ENCODE results near the gene TRIO. TPM values are rescaled to one million over a fixed set of nuclear protein-coding genes. Genes with fewer than 3 reads are reported as not detected.

The TRIO gene
- total and polyA plus RNA-seq, 12 donors: 26.2 to 85.2 (median 61.9) TPM

- ATAC-seq (peak; percentile 66 to 91 (median 88)), DNase-seq (peak; percentile 55 to 64)
- peaks cover 0 to 2% (median 0%) of the 10 kb centered on the region in 11 donors for H3K9me3 ChIP-seq
- H3K4me3 ChIP-seq: peak overlapping the region in 5 of 10 donors; percentile 6 to 33 (median 13)
- no peaks in the 10 kb centered on the region for H3K27me3 ChIP-seq
- no peaks in the 10 kb centered on the region for H3K36me3 ChIP-seq
- 35 to 41% methylated on average over 16 of the region's 16 CpGs for WGBS, 2 donors
- TF ChIP-seq, protein P1, sequence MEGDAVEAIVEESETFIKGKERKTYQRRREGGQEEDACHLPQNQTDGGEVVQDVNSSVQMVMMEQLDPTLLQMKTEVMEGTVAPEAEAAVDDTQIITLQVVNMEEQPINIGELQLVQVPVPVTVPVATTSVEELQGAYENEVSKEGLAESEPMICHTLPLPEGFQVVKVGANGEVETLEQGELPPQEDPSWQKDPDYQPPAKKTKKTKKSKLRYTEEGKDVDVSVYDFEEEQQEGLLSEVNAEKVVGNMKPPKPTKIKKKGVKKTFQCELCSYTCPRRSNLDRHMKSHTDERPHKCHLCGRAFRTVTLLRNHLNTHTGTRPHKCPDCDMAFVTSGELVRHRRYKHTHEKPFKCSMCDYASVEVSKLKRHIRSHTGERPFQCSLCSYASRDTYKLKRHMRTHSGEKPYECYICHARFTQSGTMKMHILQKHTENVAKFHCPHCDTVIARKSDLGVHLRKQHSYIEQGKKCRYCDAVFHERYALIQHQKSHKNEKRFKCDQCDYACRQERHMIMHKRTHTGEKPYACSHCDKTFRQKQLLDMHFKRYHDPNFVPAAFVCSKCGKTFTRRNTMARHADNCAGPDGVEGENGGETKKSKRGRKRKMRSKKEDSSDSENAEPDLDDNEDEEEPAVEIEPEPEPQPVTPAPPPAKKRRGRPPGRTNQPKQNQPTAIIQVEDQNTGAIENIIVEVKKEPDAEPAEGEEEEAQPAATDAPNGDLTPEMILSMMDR (IDR thresholded peaks at IDR 0.05): no peak
- peak overlapping the region; percentile 39 to 75 (median 66) for H3K27ac ChIP-seq
- H3K4me1 ChIP-seq: peaks cover 12 to 91% (median 69%) of the 10 kb centered on the region in 9 donors
- intact Hi-C loops (cut with DNase I): loop anchor here in 2 of 10 donors (5.0 to 10.0 kb wide), 2 partner anchors 45 to 98 kb away; no protein-coding TSS in a partner anchor
Measured at GRCh38 chr5:14250084-14250695, 107.0 kb downstream of the TRIO start.

- TF ChIP-seq, protein P1 (IDR thresholded peaks at IDR 0.05): no peak
- intact Hi-C loops (cut with DNase I): loop anchor here in 2 of 10 donors (5.0 to 10.0 kb wide), 2 partner anchors 46 to 99 kb away; no protein-coding TSS in a partner anchor
- 68 to 76% methylated on average over 11 of the region's 11 CpGs for WGBS, 2 donors
Measured at GRCh38 chr5:14250748-14251701, 107.9 kb downstream of the TRIO start.

DNA sequence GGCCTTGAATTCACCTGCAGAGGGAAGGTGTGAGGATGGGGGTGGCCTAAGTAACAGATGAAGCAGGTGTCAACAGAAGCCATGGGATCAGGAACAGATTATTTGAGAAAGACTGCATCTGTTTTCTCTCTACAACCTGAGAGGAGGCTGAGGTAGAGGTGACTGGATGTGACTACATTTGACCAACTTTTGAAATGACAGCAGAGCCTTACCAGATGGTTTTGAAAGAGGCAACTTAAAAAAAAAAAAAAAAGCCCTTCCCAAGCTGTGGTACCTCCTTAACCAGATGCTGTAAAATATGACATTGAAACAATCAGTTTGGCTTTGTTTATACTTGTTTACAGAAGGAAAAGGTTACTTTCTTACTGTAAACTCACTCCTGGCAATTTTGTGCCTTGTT, 108.6 kb downstream of the TRIO start:
- no peaks in the 10 kb centered on the region for H3K36me3 ChIP-seq
- H3K9me3 ChIP-seq: peaks cover 0 to 18% (median 0%) of the 10 kb centered on the region in 11 donors
- intact Hi-C loops (cut with DNase I): loop anchor here in 2 of 10 donors (5.0 to 10.0 kb wide), 2 partner anchors 47 to 99 kb away; no protein-coding TSS in a partner anchor
- H3K4me1 ChIP-seq: peaks cover 12 to 91% (median 62%) of the 10 kb centered on the region in 9 donors
- H3K27me3 ChIP-seq: no peaks in the 10 kb centered on the region
- TF ChIP-seq, protein P1 (IDR thresholded peaks at IDR 0.05): no peak
- peak overlapping the region in 7 of 10 donors; percentile 12 to 75 (median 67) for H3K27ac ChIP-seq
- no peak overlapping the region for H3K4me3 ChIP-seq
- DNase-seq: no peak
- ATAC-seq: no peak

More at GRCh38 chr5:14250748-14251701, 107.9 kb downstream of the TRIO start:
- H3K9me3 ChIP-seq: peaks cover 0 to 11% (median 0%) of the 10 kb centered on the region in 11 donors
- peak overlapping the region; percentile 39 to 75 (median 66) for H3K27ac ChIP-seq
- H3K4me1 ChIP-seq: peaks cover 12 to 91% (median 70%) of the 10 kb centered on the region in 9 donors
- ATAC-seq: peak in 5 of 8 donors; percentile 30 to 77 (median 65)
- H3K4me3 ChIP-seq: peak overlapping the region in 1 of 10 donors; percentile 12
- no peaks in the 10 kb centered on the region for H3K27me3 ChIP-seq
- H3K36me3 ChIP-seq: no peaks in the 10 kb centered on the region
- DNase-seq: no peak

DNA sequence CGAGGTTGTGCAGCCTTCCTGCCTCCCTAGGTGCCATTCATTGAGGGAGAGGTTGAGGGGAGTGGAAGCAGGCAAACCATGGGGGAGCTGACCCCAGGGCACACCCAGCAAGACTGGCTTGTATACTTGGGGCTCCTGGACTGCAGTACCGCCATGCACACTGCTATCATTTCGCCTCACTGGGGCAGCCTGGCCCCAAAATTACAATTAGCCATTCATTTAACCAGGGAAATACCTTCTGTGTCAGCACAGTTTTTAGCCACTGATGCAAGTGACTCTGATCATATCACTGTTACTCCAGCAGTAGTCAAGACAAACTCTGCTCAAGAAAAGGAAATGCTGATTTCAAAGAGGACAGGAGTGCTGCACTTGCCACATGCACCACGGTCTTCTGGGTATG, 109.7 kb downstream of the TRIO start:
- no peak for DNase-seq
- WGBS, 2 donors: 85 to 91% methylated on average over 4 of the region's 4 CpGs
- Histone ChIP-seq H3K4me3 (no peak overlapping the region), H3K27me3 (no peaks in the 10 kb centered on the region), H3K4me1 (peaks cover 12 to 95% (median 70%) of the 10 kb centered on the region in 9 donors), H3K27ac (peak overlapping the region in 3 of 10 donors; percentile 17 to 70 (median 67)), H3K9me3 (peaks cover 0 to 18% (median 0%) of the 10 kb centered on the region in 11 donors), H3K36me3 (no peaks in the 10 kb centered on the region)
- TF ChIP-seq, protein P1 (IDR thresholded peaks at IDR 0.05): no peak
- no peak for ATAC-seq
- intact Hi-C loops (cut with DNase I): loop anchor here in 2 of 10 donors (5.0 to 10.0 kb wide), 2 partner anchors 48 to 100 kb away; no protein-coding TSS in a partner anchor

Measured in heart right ventricle (tissue), 16 donors.